HepG2 (cell line): Measurements from ENCODE around the gene NGFR. TPM values are rescaled to one million over a fixed set of nuclear protein-coding genes. Genes with fewer than 3 reads are reported as not detected.
A peak's percentile ranks its signal among the peaks of the same experiment; 100 is the strongest.

ENCODE experiments used
- ATAC-seq: fragments of 200-7000 bp; cut with Tn5 transposase; 3 replicates; pipeline ENCODE4 v1.9.1; 2020; ENCODE audit warnings: mild to moderate bottlenecking, moderate library complexity
- BruUV-seq: library from RNA; stranded (reverse); fragments of 400-500 nt; replicated peaks from 2 replicates; lab custom pipeline; 2021; lab: Mats Ljungman, UMichigan
- CTCF ChIA-PET: fragments of 300-600 bp; formaldehyde crosslinking; extraction: SDS; loops from one replicate; lab custom pipeline; 2021; ENCODE audit warnings: low total read pairs, inconsistent platforms, low intra/inter-chr PET ratio; lab: Yijun Ruan, JAX
- POLR2A ChIA-PET: fragments of 350-600 bp; sonication (Branson Sonifier 250); formaldehyde crosslinking; loops from one replicate; lab custom pipeline; 2020; ENCODE audit warnings: antibody characterized with exemption, inconsistent platforms; lab: Yijun Ruan, JAX
- DNase-seq: peaks from one replicate; pipeline ENCODE4 v3.0.0-alpha.2; 2015; ENCODE audit warnings: low spot score
- FAIRE-seq: peaks from 3 replicates; lab custom pipeline; 2011; peaks lifted over from hg19 to GRCh38; lab: Jason Lieb, UNC
- H2AFZ ChIP-seq: one replicate; pipeline ENCODE4 v1.6.1; 2011; ENCODE audit warnings: low read length, inconsistent platforms
- H3K27ac ChIP-seq: fragments of 300-600 bp; 3 replicates; pipeline ENCODE4 v1.8.0; 2011; ENCODE audit warnings: mixed run types, mild to moderate bottlenecking, mixed read lengths, low read length, inconsistent platforms; ENCODE audit not compliant: insufficient read depth; ENCODE audit errors: extremely low read length
- H3K27me3 ChIP-seq, 2 experiments: fragments of 200-600 bp in 1 of 2; 2 replicates in 1 of 2; 3 replicates in 1 of 2; pipeline versions ENCODE4 v1.6.0 to v1.8.0; 2011; ENCODE audit warnings: low read length in 2 of 2, mild to moderate bottlenecking in 2 of 2, moderate library complexity in 2 of 2, inconsistent platforms in 1 of 2; ENCODE audit not compliant: insufficient read depth in 2 of 2, control insufficient read depth in 1 of 2
- H3K36me3 ChIP-seq, 2 experiments: fragments of 200-600 bp in 1 of 2; replicated peaks in 1 of 2; 2 replicates in 1 of 2; 3 replicates in 1 of 2; pipeline versions ENCODE4 v1.5.1 to v1.8.0; 2011; ENCODE audit warnings: low read length in 2 of 2, inconsistent platforms in 1 of 2; ENCODE audit not compliant: insufficient read depth in 2 of 2, control insufficient read depth in 1 of 2
- H3K4me1 ChIP-seq: 2 replicates; pipeline ENCODE4 v1.5.1; 2012; ENCODE audit warnings: low read length, inconsistent platforms; ENCODE audit not compliant: insufficient read depth
- H3K4me2 ChIP-seq: 2 replicates; pipeline ENCODE4 v1.6.0; 2011; ENCODE audit warnings: low read depth, low read length, inconsistent platforms
- H3K4me3 ChIP-seq, 3 experiments: fragments of 200-600 bp in 1 of 3; sonication (generic), shearing (Covaris generic) in 1 of 3; replicated peaks in 1 of 3; 2 replicates each; pipeline ENCODE4 v1.5.1; 2011 to 2016; ENCODE audit warnings: low read length in 3 of 3, inconsistent platforms in 2 of 3, low read depth in 2 of 3, mild to moderate bottlenecking in 2 of 3, control low read depth in 1 of 3, mixed read lengths in 1 of 3; ENCODE audit not compliant: insufficient read depth in 1 of 3
- H3K79me2 ChIP-seq: one replicate; pipeline ENCODE4 v1.6.1; 2011; ENCODE audit warnings: low read length, inconsistent platforms; ENCODE audit not compliant: insufficient read depth
- H3K9ac ChIP-seq: 2 replicates; pipeline ENCODE4 v1.6.0; 2011; ENCODE audit warnings: mild to moderate bottlenecking, low read depth, low read length, inconsistent platforms; ENCODE audit not compliant: insufficient read depth
- H3K9me3 ChIP-seq: 2 replicates; pipeline ENCODE4 v1.5.1; 2012; ENCODE audit warnings: mild to moderate bottlenecking, low read length
- H4K20me1 ChIP-seq: 2 replicates; pipeline ENCODE4 v1.6.0; 2011; ENCODE audit warnings: inconsistent platforms, mild to moderate bottlenecking, low read length, moderate library complexity; ENCODE audit not compliant: insufficient read depth
- ATAD3A ChIP-seq: sonication (generic); formaldehyde crosslinking; IDR thresholded peaks from 2 replicates; pipeline ENCODE4 v1.4.0; 2020; ENCODE audit warnings: missing genetic modification reagents
- DMAP1 ChIP-seq: IDR thresholded peaks from 2 replicates; pipeline ENCODE4 v1.6.1; 2016
- MXD3 ChIP-seq: IDR thresholded peaks from 2 replicates; pipeline ENCODE4 v1.6.1; 2016; ENCODE audit warnings: mild to moderate bottlenecking, missing biosample characterization, missing genetic modification reagents
- RARA ChIP-seq: IDR thresholded peaks from 2 replicates; pipeline ENCODE4 v1.6.1; 2016; ENCODE audit warnings: missing genetic modification reagents, missing compliant biosample characterization
- TBX2 ChIP-seq: sonication (generic); formaldehyde crosslinking; IDR thresholded peaks from 2 replicates; pipeline ENCODE4 v1.5.0; 2020; ENCODE audit warnings: missing genetic modification reagents, mild to moderate bottlenecking, borderline replicate concordance
- ZFP36L2 ChIP-seq: sonication (generic); formaldehyde crosslinking; IDR thresholded peaks from 2 replicates; pipeline ENCODE4 v1.4.0; 2020; ENCODE audit warnings: missing genetic modification reagents
- ZFP41 ChIP-seq: sonication (generic); formaldehyde crosslinking; IDR thresholded peaks from 2 replicates; pipeline ENCODE4 v1.4.0; 2020; ENCODE audit warnings: mild to moderate bottlenecking, missing genetic modification reagents, borderline replicate concordance
- ZNF333 ChIP-seq: sonication (generic); formaldehyde crosslinking; IDR thresholded peaks from 2 replicates; pipeline ENCODE4 v1.4.0; 2020; ENCODE audit warnings: mild to moderate bottlenecking, missing genetic modification reagents, borderline replicate concordance
- ZNF713 ChIP-seq: sonication (generic); formaldehyde crosslinking; IDR thresholded peaks from 2 replicates; pipeline ENCODE4 v1.4.0; 2020; ENCODE audit warnings: mild to moderate bottlenecking, missing genetic modification reagents
- ZNF83 ChIP-seq: sonication (generic); formaldehyde crosslinking; IDR thresholded peaks from 2 replicates; pipeline ENCODE4 v1.4.0; 2020; ENCODE audit warnings: missing genetic modification reagents, mild to moderate bottlenecking, borderline replicate concordance
- ZNF879 ChIP-seq: sonication (generic); formaldehyde crosslinking; IDR thresholded peaks from 2 replicates; pipeline ENCODE4 v1.8.1; 2023; ENCODE audit warnings: missing genetic modification reagents
- WGBS: methylation state at CpG from one replicate; pipeline ENCODE4 v1.1.6; 2017; ENCODE audit warnings: low lambda C conversion rate; 5-methylcytosine and 5-hydroxymethylcytosine counted together
- in situ Hi-C: cut with HindIII; loops from 2 replicates; pipeline ENCODE4 v1.10.0; 2017; ENCODE audit warnings: low pct_unique_long_range_greater_than_20kb; ENCODE audit not compliant: extremely low pct_ligation_motif_present
- intact Hi-C: fragments of 100-400 bp; cut with micrococcal nuclease; formaldehyde crosslinking; loops from one replicate; pipeline ENCODE4 v1.10.0; 2022; ENCODE audit not compliant: unreplicated experiment
- polyA plus RNA-seq, 8 experiments: library from polyadenylated mRNA; depleted of rRNA in 3 of 8; stranded (reverse) in 7 of 8; unstranded in 1 of 8; fragments of >200 nt; fragmentation: Illumina TruSeq in 4 of 8; extraction: Trizol in 4 of 8; gene quantifications; 2 replicates each; pipeline versions ENCODE4 v1.2.1 to v1.2.3, GENCODE V29; 2011 to 2016; ENCODE audit warnings: low read depth in 4 of 8, missing spikeins in 1 of 8, mixed read lengths in 1 of 8; ENCODE audit not compliant: insufficient read depth in 1 of 8
- total RNA-seq, 5 experiments: library from RNA; depleted of rRNA; stranded (reverse); fragments of >200 nt; fragmentation: Illumina TruSeq; extraction: Trizol; gene quantifications; 2 replicates each; pipeline ENCODE4 v1.2.3, GENCODE V29; 2016; ENCODE audit warnings: low read depth in 1 of 5
- TF ChIP-seq, protein P1 (sequence below), 2 experiments: sonication (generic) in 1 of 2; formaldehyde crosslinking in 1 of 2; IDR thresholded peaks; 2 replicates each; pipeline versions ENCODE4 v1.4.0 to v1.6.1; 2018 to 2020; ENCODE audit warnings: missing genetic modification reagents in 2 of 2, borderline replicate concordance in 1 of 2, low read depth in 1 of 2, mild to moderate bottlenecking in 1 of 2, missing biosample characterization in 1 of 2
- TF ChIP-seq, protein P2 (sequence below): sonication (generic); formaldehyde crosslinking; IDR thresholded peaks from 2 replicates; pipeline ENCODE4 v1.5.1; 2020; ENCODE audit warnings: missing genetic modification reagents, mild to moderate bottlenecking, borderline replicate concordance
- TF ChIP-seq, protein P3 (sequence below): sonication (generic); formaldehyde crosslinking; IDR thresholded peaks from 2 replicates; pipeline ENCODE4 v1.4.0; 2020; ENCODE audit warnings: mild to moderate bottlenecking, missing genetic modification reagents

The NGFR gene
- total and polyA plus RNA-seq, 2 of the 13 experiments (the other 11 are each of a cell fraction or from before 2014, with no cell fraction given), result 1.1 to 1.8 TPM

DNA sequence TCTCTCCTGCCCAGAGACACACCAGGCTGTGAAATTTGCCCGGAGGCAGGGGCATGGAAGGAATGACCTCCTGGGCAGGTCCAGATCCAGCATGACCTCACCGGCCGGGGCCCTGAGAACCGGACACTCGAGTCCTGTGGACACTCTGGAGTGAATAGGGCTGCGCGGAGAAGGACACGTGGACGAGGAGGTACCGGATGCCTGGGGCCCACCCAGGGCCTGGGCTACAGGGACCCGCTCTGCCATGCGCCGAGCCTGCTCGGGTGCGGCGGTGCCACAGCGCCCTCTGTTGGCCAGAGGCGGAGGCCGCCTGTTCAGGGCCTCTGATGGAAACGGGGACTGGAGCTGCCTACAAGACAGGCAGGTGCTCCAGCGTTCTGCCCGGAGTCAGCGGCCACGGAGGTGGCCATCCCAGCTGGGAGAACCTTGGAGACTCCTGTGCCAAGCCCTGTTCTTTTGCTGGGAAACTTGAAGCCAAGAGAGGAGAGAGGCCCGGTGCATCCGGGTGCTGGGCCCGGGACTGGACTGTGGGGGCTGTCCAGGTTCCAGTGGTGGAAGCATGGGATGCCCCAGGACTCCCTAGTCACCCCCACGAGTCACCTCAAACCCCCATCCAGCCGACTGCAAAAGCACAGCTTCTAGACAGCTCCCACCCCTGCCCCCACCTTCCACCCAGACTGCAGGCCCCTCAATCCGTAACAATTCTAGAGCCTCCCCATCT, 61.3 kb downstream of the NGFR start:
- peak overlapping the region; percentile 36 for H2AFZ ChIP-seq
- in situ Hi-C loops, result no loop called here
- no peaks in the 10 kb centered on the region for H4K20me1 ChIP-seq
- no peaks in the 10 kb centered on the region for H3K79me2 ChIP-seq
- ChIA-PET POLR2A (interaction anchor here (0.6 to 1.4 kb wide), 6 partner anchors 9 to 208 kb away, joined by 3 to 4 read pairs (median 4); partner anchors contain the start of gene FAM117A), CTCF (interaction anchor here (0.7 to 3.8 kb wide), 9 partner anchors 11 to 223 kb away, joined by 3 to 75 read pairs (median 6); no protein-coding TSS in a partner anchor)
- ATAC-seq (peak; percentile 92), DNase-seq (peak; percentile 65), FAIRE-seq (peak; percentile 76)
- H3K9ac ChIP-seq, result peak overlapping the region; percentile 24; the same call in 1 of the 2 replicates
- H3K27me3 ChIP-seq, result peaks cover 14 to 31% of the 10 kb centered on the region in 2 experiments
- intact Hi-C loops, result loop anchor here (1.0 to 10.0 kb wide), 3 partner anchors 42 to 242 kb away; no protein-coding TSS in a partner anchor
- H3K4me2 ChIP-seq, result peak overlapping the region; percentile 83
- no peaks in the 10 kb centered on the region for H3K9me3 ChIP-seq
- H3K4me1 ChIP-seq, result peaks cover 45% of the 10 kb centered on the region
- H3K4me3 ChIP-seq, result peak overlapping the region; percentile 13 to 65 (median 21); a peak in 5 of 6 replicates
- 28% methylated on average over 7 of the region's 30 CpGs for WGBS
- no TSS peak for BruUV-seq
- no peak overlapping the region for H3K27ac ChIP-seq
- no peaks in the 10 kb centered on the region for H3K36me3 ChIP-seq
- TF ChIP-seq ZFP41 (CRISPR knock-in tag), result peak; percentile 88; the same call in 1 of the 2 replicates
- TF ChIP-seq ATAD3A, result peak; percentile 40; the same call in 1 of the 2 replicates
- TF ChIP-seq, protein P1, sequence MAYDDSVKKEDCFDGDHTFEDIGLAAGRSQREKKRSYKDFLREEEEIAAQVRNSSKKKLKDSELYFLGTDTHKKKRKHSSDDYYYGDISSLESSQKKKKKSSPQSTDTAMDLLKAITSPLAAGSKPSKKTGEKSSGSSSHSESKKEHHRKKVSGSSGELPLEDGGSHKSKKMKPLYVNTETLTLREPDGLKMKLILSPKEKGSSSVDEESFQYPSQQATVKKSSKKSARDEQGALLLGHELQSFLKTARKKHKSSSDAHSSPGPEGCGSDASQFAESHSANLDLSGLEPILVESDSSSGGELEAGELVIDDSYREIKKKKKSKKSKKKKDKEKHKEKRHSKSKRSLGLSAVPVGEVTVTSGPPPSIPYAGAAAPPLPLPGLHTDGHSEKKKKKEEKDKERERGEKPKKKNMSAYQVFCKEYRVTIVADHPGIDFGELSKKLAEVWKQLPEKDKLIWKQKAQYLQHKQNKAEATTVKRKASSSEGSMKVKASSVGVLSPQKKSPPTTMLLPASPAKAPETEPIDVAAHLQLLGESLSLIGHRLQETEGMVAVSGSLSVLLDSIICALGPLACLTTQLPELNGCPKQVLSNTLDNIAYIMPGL (CRISPR knock-in tag; IDR thresholded peaks at IDR 0.05; ENCODE audit: borderline replicate concordance in 1 of 2, low read depth in 1 of 2), result peak; percentile 94 to 97
- TF ChIP-seq RARA (CRISPR knock-in tag), result peak; percentile 42; the same call in 1 of the 2 replicates
- TF ChIP-seq, protein P2, sequence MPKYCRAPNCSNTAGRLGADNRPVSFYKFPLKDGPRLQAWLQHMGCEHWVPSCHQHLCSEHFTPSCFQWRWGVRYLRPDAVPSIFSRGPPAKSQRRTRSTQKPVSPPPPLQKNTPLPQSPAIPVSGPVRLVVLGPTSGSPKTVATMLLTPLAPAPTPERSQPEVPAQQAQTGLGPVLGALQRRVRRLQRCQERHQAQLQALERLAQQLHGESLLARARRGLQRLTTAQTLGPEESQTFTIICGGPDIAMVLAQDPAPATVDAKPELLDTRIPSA (CRISPR knock-in tag), result no peak
- TF ChIP-seq ZNF879 (CRISPR knock-in tag), result no peak
- TF ChIP-seq TBX2, result peak; percentile 41; the same call in 1 of the 2 replicates
- TF ChIP-seq, protein P3, sequence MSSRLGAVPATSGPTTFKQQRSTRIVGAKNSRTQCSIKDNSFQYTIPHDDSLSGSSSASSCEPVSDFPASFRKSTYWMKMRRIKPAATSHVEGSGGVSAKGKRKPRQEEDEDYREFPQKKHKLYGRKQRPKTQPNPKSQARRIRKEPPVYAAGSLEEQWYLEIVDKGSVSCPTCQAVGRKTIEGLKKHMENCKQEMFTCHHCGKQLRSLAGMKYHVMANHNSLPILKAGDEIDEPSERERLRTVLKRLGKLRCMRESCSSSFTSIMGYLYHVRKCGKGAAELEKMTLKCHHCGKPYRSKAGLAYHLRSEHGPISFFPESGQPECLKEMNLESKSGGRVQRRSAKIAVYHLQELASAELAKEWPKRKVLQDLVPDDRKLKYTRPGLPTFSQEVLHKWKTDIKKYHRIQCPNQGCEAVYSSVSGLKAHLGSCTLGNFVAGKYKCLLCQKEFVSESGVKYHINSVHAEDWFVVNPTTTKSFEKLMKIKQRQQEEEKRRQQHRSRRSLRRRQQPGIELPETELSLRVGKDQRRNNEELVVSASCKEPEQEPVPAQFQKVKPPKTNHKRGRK, result peak; percentile 77; the same call in 1 of the 2 replicates
- TF ChIP-seq DMAP1, result peak; percentile 77
- TF ChIP-seq ZNF83 (CRISPR knock-in tag), result peak; percentile 98
- peak; percentile 27; the same call in 1 of the 2 replicates for TF ChIP-seq ZNF333 (CRISPR knock-in tag)
- TF ChIP-seq ZFP36L2 (CRISPR knock-in tag), result 0 out of 2 replicates have a peak, but pooled peaks have one; percentile 39
- peak; percentile 65; the same call in 1 of the 2 replicates for TF ChIP-seq MXD3 (CRISPR knock-in tag)
- TF ChIP-seq ZNF713 (CRISPR knock-in tag), result peak; percentile 84; the same call in 1 of the 2 replicates
